GM10847 (cell line): ENCODE data around the gene RAB11FIP5.

Source experiments
- POLR2A ChIP-seq: IDR thresholded peaks from 2 replicates; pipeline ENCODE4 v1.6.1; 2011; ENCODE audit not compliant: insufficient read length; ENCODE audit errors: extremely low read depth

RAB11FIP5 gene

DNA sequence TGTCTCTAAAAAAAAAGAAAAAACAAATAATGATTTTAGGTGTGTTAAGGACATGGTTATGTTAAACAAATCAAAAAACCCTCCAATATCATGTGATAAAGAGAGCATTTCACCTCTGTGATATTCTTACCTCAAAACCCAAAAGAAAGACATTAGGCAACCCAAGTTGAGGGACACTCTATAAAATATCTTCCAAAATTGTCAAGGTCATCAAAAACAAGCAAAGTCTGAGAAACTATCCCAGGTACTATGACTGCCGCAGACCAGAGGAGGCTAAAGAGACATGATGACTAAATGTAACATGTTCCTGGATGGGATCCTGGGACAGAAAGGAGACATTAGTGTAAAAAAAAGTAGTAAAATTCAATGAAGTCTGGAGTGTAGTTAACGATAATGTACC lies 45.7 kb downstream of the RAB11FIP5 start:
- TF ChIP-seq POLR2A: no peak

DNA sequence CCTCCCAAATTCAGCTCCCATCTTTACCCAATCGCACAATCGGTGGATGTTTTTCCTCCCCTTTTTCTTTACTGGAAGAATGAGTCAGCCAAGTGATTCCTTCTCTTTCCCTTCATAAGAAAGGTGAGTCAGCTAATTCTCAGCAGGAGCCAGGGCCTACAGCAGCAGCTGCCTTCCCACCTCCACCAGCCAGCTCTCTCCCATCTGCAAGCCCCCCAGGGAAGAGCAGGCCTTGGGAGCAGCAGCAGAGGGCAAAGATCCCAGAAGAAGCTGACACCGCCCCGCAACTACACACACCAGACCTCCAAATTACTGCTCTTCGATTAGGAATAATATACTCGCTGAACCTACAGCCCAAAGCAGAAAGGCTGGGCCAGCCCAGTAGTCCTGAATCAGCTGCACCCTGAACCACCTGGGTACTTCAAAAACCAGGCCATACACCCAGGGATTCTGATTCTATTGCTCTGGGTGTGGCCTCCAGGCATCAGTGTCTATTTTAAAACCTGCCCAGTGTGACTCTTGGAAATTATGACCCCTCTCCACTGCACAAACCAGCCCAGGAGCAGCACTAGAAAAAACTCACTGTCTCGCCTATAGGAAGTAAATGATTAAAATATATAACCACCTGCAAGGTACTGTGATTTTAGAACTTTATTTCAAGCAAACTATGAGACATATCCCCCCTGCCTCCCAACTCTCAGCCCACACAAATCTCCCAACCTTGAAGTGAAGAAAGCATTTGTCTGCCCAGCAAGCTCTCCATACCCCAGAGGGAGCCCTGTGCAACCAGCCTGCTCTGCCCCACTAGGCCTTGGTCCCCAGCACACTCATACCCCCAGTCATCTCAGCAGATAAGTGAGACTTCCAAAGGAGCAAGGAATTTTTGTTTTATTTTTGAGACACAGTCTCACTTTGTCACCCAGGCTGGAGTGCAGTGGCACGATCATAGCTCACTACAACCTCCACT lies 48.6 kb downstream of the RAB11FIP5 start:
- no peak for TF ChIP-seq POLR2A

DNA sequence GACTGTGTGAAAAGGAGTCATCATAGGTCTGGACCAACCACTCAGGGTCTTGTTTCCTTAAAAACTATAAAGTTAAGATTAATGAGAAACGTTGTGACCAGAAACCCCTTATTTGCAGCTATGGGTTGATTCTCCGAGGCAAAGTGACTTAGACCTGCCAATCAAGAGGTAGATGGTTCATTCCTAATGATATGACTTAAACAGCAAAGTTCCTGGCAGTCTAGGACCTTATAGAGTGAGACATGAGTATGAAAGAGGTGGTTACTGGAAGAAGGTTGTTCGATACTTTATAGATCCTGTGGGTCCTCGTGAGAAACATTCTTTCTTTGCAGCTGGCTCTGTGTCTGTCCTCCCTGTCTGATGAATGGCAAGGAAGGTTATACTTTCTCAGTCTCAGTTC lies 49.3 kb downstream of the RAB11FIP5 start:
- TF ChIP-seq POLR2A: no peak

DNA sequence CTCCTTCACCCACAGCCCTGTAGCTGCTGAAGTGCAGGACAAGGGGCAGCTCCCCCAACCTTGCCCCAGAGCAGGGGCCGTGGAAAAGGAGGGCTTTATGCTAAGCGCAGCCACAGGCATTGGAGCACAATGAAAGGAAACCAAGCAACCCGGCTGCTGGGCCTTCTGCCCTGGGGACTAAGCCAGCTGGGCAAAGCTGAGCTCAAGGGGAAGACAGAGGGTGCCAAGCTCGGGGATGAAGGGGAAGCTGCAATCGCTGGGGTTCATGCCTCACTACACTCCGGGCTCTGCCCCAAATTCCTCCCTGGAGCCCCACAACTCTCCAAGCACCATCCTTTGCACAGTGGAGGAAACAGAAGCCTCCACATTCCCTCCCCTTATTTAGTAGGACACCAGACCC lies 53.6 kb downstream of the RAB11FIP5 start:
- TF ChIP-seq POLR2A: no peak

DNA sequence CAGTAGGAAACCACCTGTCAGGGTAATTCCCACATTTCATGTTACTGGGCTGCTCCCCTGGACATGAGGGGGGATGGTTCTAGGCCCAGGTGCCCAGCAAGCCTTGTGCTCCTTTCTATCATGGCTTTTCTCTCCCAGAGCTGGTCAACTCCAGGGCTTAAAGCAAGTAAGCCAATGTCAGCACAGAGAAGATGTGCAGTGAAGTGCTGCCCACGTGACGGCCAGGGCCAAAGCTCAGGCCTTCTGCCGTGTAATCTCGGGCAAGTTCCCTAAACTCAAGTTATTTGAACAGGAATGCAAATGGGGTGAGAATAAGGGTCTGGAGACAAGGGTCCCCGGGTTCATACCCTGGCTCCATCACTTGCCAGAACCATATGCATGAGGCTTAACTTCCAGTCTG lies 57.8 kb downstream of the RAB11FIP5 start:
- TF ChIP-seq POLR2A: no peak

DNA sequence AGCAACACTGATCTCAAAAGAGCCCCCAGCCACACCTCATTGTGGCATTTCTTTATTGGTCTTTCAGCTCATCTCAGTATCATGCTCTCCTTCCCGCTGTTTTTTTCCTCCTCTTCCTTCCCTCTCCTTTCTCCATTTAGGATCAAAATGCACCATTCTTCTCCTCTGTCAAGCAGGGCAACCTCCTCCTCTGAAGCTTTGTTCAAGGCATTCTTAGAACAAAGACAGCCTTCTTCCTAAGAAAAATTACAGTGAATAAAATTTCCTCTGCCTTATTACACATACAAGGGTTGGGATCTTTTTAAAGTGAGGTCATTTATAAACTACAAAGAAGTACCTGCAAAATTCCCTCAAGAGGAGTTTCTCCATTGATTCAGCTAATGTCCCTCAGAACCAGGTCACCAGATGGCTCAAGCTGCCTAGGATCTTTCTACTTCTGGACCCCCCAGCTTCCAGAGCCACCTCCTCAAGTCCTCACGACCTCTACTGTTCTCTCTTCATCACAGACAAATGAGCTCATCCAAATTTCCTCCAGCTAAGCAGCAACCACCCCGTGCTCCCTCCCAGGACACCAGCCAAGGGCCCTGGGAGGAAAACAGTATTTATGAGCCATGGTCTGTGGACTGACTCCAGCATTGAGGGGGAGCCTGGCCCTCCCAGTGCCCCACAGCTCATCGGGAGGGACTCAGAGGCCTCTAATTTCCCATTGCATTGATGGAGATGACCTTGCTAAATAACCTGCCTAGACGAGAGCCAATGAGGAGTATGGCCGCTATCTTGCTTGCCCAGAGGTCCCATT lies 59.2 kb downstream of the RAB11FIP5 start:
- TF ChIP-seq POLR2A: no peak

DNA sequence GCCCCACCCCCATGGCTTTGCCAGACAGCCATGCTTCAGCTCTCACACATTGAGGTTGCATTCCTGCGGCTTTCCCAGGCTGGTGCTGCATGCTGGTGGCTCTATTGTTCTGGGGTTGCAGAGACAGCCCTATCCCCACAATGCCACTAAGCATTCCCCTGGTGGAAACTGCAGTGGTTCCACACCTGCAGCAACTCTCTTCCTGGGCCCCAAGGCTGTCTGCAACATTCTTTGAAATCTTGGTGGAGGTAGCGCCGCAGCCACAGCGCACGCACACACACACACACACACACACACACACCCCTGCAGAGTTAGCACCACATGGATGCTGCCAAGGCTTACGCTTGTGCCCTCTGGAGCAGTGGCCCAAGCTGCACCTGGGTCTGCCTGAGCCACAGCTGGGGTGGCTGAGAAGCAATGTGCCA lies 62.6 kb downstream of the RAB11FIP5 start:
- TF ChIP-seq POLR2A: no peak

DNA sequence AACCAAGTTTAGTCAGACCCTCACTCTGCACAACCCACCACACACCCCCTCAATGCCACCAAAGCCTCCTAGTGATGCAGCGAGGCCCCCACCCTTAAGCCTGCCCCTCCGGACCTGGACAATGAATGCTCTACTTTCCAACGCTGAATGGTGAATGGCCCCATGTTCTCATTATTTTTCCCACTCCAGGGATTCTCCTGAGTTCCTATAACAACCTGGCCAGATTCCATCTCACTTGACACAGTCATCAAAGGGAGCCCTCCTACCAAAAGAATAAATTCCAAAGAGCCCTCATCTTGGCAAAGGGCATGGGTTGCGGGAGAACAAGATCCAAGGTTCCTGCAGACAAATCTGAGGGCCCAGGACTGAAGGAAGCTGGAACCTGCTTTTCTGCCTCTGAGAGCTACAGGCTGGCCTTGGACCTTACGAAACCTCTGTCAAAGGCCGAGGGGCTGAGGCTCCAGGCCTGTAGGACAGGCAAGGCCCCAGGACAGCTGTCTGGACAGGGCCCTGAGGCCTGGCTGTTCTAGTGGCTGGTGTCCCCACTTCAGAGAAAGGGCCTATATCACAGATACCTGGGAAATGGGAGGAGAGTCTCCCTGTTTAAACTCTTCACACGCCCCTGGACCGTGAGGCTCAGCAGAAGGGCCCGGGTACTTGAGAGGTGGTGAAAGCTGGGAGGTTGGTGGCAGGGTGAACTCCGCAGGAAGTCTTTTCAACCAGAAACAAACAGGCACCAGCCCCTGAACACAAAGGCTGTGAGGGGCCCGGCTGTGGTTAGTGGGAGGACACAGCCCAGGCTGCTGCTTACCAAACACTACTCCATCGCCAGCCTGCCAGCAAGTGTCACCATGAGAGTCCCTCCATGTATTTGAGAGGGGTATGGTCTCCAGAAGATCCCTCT lies 68.6 kb downstream of the RAB11FIP5 start:
- TF ChIP-seq POLR2A: no peak

DNA sequence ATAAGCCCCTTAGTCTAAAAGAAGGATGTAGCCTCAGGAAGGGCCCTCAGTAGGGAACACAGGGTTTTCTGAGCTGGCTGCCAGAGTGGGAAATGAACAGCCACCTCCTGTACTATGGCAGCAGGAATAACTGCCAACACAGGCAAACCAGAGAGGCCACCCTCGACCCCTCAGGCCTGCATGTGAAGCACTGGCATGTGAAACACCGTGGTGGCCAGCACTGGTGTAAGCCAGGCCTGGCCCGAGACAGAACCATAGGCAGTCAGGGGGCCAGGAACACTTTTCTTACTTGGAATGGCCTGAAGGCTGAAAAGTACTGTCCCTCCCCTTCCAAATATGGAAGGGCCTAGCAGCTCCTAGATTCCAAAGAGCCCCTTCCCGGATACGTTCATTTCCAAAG lies 69.5 kb downstream of the RAB11FIP5 start:
- TF ChIP-seq POLR2A: no peak

DNA sequence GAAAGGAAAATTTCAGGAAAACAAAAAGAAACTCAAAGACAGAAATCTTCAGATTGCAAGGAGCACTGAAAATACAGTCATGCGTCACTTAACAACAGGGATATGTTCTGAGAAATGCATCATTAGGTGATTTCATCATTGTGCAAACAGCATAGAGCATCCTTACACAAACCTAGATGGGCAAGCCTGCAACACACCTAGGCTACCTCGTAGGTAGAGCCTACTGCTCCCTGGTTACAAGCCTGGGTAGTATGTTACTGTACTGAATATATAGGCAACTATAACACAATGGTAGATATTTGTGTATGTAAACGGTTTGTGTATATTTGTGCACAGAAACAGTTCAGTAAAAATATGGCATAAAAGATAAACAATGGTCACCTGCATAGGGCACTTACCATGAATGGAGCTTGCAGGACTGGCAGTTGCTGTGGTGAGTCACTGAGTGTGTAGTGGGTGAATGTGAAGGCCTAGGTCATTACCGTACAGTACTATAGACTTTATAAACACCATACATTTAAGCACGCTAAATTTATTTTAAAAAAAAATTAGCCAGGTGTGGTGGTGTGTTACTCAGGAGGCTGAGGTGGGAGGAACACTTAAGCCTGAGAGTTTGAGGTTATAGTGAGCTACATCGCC lies 74.7 kb downstream of the RAB11FIP5 start:
- TF ChIP-seq POLR2A: no peak

DNA sequence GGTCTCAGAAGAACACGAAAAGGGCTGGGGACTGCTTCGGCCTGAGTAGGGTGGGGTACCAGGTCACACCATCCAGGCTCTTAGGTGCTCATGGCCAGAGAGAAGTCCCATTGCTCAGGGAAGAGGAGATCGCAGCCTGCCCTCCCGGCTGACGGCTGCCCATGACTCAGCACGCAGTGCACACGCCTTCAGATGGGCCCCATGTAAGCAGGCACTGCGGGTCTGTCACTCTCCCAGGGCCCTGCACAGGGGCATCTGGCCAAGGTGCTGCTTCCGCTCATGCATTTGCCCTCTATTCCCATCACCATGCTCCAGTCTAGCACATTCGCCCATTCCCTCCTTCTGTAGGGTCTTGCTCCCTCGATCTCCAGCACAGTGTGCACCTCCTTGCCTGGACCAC lies 76.0 kb downstream of the RAB11FIP5 start:
- TF ChIP-seq POLR2A: no peak

DNA sequence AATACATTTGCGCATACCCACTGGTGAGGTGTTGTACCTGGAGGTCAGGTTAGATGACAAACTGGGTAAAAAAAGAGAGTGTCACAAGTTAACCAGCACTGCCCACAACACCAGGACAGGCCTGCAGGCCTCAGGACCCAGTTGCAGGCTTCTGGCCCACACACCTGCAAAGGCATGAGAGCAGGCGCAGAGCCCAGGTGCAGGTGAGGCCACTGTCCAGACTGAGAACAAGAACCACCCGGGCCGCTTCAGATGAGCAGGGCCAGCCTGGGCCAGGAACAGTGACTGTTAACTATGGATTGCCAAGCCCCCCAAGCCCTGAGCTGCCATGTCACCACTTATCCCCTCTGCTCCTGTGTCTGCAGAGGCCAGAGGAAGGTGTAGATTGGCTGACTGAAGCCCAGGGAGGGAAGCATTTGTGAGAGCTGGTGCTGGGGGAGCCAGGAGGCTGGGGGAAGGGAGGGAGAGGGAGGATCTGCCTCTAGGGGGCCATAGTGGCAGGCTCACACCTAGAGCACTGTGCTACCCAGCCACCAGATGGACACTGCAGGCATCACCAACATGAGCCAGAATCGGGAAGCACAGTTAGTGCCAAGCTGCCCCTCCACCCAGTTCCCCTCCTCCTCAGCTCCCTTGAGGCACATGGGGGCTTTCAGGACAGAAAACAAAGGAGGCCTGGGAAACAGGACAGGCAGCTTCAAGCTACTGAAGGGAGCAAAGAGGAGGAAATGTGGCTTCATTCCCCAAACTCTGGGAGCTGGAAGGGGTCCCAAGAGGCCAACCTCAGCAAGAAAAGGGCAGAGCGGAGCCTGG lies 76.6 kb downstream of the RAB11FIP5 start:
- no peak for TF ChIP-seq POLR2A

DNA sequence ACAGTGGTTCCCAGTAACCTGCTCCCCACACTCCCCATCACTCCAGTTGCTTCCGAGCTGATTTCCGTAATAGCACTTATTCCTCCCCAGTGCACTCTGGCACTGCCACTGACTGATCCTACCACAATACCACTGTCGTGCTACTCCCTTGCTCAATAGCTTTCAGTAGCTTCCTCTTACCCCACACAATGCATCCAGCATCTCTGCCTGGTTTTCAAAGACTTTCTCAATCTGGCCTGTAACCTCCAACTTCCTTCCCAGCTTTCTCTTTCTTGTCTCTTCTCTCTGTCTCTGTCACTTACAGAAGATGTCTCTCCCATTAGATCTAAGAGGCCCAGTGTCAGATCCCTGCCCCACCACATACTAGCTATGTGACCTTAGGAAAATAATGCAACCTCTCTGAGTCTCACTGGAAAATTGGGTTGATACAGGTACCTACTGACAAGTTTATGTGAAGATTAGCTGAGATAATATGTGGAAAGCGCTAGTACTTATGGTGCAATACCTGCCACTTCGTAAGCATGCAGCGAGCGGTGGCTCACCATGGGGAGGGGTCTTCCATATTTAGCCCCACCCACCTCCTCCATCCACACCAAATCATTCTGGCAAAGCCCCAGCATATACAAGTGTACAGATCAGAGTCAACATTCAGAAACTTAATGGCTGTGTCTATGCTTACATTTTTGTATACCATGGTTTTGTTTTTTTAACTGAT lies 77.9 kb downstream of the RAB11FIP5 start:
- TF ChIP-seq POLR2A: no peak
